Measurements from ENCODE around the gene GABRB2.
"Not testable (repeated sequence)": the region's sequence is repeated elsewhere in the genome, so short reads cannot be mapped to it uniquely, and the experiment has no call there.

The GABRB2 gene

DNA sequence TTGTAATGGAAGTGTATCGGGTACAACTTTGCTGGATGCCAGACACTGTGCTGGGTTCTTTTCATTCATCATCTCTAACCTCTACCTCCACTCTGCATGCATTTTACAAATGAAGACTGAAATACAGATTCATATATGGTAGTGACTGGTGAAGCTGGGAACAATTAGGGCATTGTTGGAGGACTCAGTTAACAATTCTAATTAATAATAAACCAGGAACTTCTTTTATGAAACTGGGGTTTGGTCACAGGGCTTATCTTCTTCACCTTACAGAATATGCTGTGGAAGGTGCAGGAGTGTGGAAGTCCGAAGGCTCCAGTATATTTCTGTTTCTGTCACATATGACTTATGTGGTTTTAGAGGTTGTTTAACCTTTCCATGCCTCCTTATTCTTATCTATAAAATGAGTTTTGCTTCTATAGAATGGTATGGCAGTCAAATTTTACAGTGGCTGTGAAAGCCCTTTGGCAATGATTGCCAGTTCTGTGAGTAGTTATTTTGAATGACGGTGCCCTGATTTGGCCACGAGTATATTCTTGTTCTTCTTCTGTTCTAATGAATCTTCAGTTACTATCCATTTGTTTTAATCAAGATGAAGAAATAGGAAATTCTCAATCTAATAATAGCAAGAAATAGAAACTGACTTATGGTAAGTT, 284.7 kb downstream of the GABRB2 start:
- Histone ChIP-seq H3K36me3 (ENCODE audit: insufficient read depth, insufficient read length, low read length) (no peaks in the 10 kb centered on the region), H3K27me3 (ENCODE audit: insufficient read depth, insufficient read length) (no peaks in the 10 kb centered on the region), H3K4me1 (ENCODE audit: insufficient read depth, insufficient read length) (no peaks in the 10 kb centered on the region), H3K9me3 (ENCODE audit: insufficient read depth, low read length) (no peaks in the 10 kb centered on the region), H3K4me3 (ENCODE audit: insufficient read length, low read depth) (no peak overlapping the region), H3K9ac (ENCODE audit: insufficient read length, low read depth) (no peak overlapping the region)
- no peak for TF ChIP-seq YY1 (IDR thresholded peaks at IDR 0.05; ENCODE audit: insufficient read depth, insufficient read length)
- TF ChIP-seq ZNF274 (IDR thresholded peaks at IDR 0.05; ENCODE audit: low read depth, low read length): no peak
- no peak for TF ChIP-seq SUZ12 (IDR thresholded peaks at IDR 0.05; ENCODE audit: extremely low read depth, insufficient read depth, insufficient read length)
- no peak for DNase-seq (ENCODE audit: low read depth, low spot score)

DNA sequence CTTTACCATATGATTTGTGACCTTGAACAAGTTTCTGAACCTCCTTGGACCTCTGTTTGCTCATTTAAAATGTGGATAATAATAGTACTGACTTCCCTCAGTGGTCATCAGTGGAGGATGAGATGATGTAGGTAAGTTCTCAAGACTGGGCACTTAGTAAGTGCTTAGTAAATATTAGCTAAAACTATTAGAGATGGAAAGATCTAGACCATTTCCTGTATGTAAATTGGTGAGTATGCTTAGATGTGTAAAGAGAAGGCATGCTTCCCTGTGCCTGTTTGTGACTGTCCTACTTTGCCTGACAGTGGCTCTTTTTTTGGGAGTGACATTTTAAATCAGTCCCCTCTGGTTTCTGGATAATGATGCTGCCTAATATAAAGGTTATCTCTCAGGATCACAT, 288.1 kb downstream of the GABRB2 start:
- Histone ChIP-seq H3K4me1 (ENCODE audit: insufficient read depth, insufficient read length) (no peaks in the 10 kb centered on the region), H3K9me3 (ENCODE audit: insufficient read depth, low read length) (no peaks in the 10 kb centered on the region), H3K4me3 (ENCODE audit: insufficient read length, low read depth) (no peak overlapping the region), H3K36me3 (ENCODE audit: insufficient read depth, insufficient read length, low read length) (no peaks in the 10 kb centered on the region), H3K27me3 (ENCODE audit: insufficient read depth, insufficient read length) (no peaks in the 10 kb centered on the region), H3K9ac (ENCODE audit: insufficient read length, low read depth) (no peak overlapping the region)
- TF ChIP-seq ZNF274 (IDR thresholded peaks at IDR 0.05; ENCODE audit: low read depth, low read length) (no peak), SUZ12 (IDR thresholded peaks at IDR 0.05; ENCODE audit: extremely low read depth, insufficient read depth, insufficient read length) (no peak)
- DNase-seq (ENCODE audit: low read depth, low spot score): no peak

DNA sequence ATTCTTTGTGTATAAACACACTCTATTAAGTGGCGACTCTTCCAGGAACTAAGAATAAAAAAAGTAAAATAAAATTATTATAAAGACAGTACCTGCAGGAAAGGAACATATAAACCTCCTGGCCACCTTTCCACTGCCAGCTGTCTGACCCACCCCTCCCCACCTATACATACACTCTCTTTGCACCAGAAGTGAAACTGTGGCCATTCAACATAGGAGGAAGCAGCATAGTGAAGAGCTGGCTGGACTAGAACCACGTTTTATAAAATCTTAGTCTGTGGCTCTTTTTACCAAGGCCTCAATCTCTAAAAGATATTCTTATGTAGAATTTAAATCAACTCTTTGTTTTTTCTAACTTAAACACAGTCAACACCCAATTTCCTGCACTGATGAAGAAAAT, 289.6 kb downstream of the GABRB2 start:
- TF ChIP-seq SUZ12 (IDR thresholded peaks at IDR 0.05; ENCODE audit: extremely low read depth, insufficient read depth, insufficient read length) (no peak), YY1 (IDR thresholded peaks at IDR 0.05; ENCODE audit: insufficient read depth, insufficient read length) (no peak), ZNF274 (IDR thresholded peaks at IDR 0.05; ENCODE audit: low read depth, low read length) (no peak)
- no peak overlapping the region for H3K4me3 ChIP-seq (ENCODE audit: insufficient read length, low read depth)
- H3K36me3 ChIP-seq (ENCODE audit: insufficient read depth, insufficient read length, low read length): no peaks in the 10 kb centered on the region
- H3K27me3 ChIP-seq (ENCODE audit: insufficient read depth, insufficient read length): no peaks in the 10 kb centered on the region
- H3K4me1 ChIP-seq (ENCODE audit: insufficient read depth, insufficient read length): no peaks in the 10 kb centered on the region
- H3K9ac ChIP-seq (ENCODE audit: insufficient read length, low read depth): no peak overlapping the region
- no peak for DNase-seq (ENCODE audit: low read depth, low spot score)
- H3K9me3 ChIP-seq (ENCODE audit: insufficient read depth, low read length): no peaks in the 10 kb centered on the region

DNA sequence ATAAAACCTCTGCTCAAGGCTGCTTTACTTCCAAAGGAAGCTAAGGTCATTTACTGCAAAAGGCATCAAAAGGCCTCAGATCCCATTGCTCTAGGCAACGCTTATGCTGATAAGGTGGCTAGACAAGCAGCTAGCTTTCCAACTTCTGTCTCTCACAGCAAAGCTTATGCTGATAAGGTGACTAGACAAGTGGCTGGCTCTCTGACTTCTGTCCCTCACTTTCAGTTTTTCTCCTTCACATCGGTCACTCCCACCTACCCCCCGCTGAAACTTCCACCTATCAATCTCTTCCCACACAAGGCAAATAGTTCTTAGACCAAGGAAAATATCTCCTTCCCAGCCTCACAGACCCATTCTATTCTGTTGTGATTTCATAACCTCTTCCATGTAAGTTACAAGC, 293.6 kb downstream of the GABRB2 start:
- not testable (repeated sequence) for DNase-seq (ENCODE audit: low read depth, low spot score); H3K4me3 ChIP-seq (ENCODE audit: insufficient read length, low read depth); H3K27me3 ChIP-seq (ENCODE audit: insufficient read depth, insufficient read length); H3K4me1 ChIP-seq (ENCODE audit: insufficient read depth, insufficient read length); H3K36me3 ChIP-seq (ENCODE audit: insufficient read depth, insufficient read length, low read length); H3K9me3 ChIP-seq (ENCODE audit: insufficient read depth, low read length); H3K9ac ChIP-seq (ENCODE audit: insufficient read length, low read depth)

DNA sequence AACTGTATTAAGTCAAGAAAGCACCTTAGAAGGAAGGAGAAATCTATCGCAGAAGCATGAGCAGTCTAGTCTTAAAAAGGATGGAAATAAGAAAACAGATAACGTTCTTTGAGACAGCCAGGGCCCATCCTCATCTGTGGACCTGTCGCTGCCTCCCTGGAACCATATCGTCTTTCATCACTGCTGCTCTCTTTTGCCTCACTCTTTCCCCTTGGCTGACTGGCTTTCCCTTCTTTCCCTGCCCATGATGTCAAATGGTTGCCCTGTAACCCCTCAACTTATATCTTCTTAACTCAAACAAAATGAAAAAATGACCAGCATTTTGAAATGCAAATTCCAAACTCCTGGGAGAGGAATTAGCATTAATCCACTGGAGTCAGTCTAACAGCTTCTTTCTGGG, 299.8 kb downstream of the GABRB2 start:
- Histone ChIP-seq H3K27me3 (ENCODE audit: insufficient read depth, insufficient read length) (no peaks in the 10 kb centered on the region), H3K9me3 (ENCODE audit: insufficient read depth, low read length) (no peaks in the 10 kb centered on the region), H3K9ac (ENCODE audit: insufficient read length, low read depth) (no peak overlapping the region), H3K4me3 (ENCODE audit: insufficient read length, low read depth) (no peak overlapping the region), H3K36me3 (ENCODE audit: insufficient read depth, insufficient read length, low read length) (no peaks in the 10 kb centered on the region), H3K4me1 (ENCODE audit: insufficient read depth, insufficient read length) (no peaks in the 10 kb centered on the region)
- no peak for DNase-seq (ENCODE audit: low read depth, low spot score)
- no peak for TF ChIP-seq YY1 (IDR thresholded peaks at IDR 0.05; ENCODE audit: insufficient read depth, insufficient read length)
- no peak for TF ChIP-seq ZNF274 (IDR thresholded peaks at IDR 0.05; ENCODE audit: low read depth, low read length)
- TF ChIP-seq SUZ12 (IDR thresholded peaks at IDR 0.05; ENCODE audit: extremely low read depth, insufficient read depth, insufficient read length): no peak

DNA sequence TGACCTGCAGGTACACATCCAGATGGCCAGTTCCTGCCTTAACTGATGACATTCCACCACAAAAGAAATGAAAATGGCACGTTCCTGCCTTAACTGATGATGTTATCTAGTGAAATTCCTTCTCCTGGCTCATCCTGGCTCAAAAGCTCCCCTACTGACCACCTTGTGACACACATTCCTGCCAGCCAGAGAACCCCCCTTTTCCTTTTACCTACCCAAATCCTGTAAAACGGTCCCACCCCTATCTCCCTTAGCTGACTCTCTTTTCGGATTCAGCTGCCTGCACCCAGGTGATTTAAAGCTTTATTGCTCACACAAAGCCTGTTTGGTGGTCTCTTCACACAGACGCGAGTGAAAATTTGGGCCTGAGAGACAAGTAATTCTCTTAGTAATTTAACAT, 300.7 kb downstream of the GABRB2 start:
- DNase-seq (ENCODE audit: low read depth, low spot score); H3K4me3 ChIP-seq (ENCODE audit: insufficient read length, low read depth); H3K4me1 ChIP-seq (ENCODE audit: insufficient read depth, insufficient read length); H3K36me3 ChIP-seq (ENCODE audit: insufficient read depth, insufficient read length, low read length); H3K9me3 ChIP-seq (ENCODE audit: insufficient read depth, low read length); H3K27me3 ChIP-seq (ENCODE audit: insufficient read depth, insufficient read length); H3K9ac ChIP-seq (ENCODE audit: insufficient read length, low read depth): not testable (repeated sequence)

All from NT2/D1 (cell line).